ENCODE results near the gene ZNF627.

DNA sequence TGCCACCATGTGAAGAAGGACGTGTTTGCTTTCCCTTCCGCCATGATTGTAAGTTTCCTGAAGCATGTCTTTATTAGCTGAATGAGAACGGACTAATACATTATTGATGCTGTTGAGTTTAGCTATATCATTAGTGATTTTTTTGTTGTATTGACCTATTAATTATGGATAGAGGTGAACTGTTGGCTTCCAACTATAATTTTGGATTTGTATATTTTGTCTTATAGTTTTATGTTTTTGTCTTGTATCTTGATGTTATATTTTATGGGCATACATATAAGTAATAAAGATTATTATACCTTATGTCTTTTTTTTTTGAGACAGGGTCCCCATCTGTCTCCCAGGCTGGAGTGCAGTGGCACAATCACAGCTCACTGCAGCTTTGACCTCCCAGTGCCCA is 45.6 kb downstream of the ZNF627 start:
- no peak for TF ChIP-seq POLR2A (IDR thresholded peaks at IDR 0.05)
- TF ChIP-seq, protein P1, sequence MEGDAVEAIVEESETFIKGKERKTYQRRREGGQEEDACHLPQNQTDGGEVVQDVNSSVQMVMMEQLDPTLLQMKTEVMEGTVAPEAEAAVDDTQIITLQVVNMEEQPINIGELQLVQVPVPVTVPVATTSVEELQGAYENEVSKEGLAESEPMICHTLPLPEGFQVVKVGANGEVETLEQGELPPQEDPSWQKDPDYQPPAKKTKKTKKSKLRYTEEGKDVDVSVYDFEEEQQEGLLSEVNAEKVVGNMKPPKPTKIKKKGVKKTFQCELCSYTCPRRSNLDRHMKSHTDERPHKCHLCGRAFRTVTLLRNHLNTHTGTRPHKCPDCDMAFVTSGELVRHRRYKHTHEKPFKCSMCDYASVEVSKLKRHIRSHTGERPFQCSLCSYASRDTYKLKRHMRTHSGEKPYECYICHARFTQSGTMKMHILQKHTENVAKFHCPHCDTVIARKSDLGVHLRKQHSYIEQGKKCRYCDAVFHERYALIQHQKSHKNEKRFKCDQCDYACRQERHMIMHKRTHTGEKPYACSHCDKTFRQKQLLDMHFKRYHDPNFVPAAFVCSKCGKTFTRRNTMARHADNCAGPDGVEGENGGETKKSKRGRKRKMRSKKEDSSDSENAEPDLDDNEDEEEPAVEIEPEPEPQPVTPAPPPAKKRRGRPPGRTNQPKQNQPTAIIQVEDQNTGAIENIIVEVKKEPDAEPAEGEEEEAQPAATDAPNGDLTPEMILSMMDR (IDR thresholded peaks at IDR 0.05): no peak
